Mucosa of rectum (tissue), 2 donors: ENCODE data around the gene KRT83.

Experiments used
- H3K27ac ChIP-seq, 2 donors: one replicate each; pipeline ENCODE4 v1.7.0; 2013; ENCODE audit warnings: inconsistent platforms in 2 of 2, low read depth in 2 of 2, low read length in 2 of 2
- H3K27me3 ChIP-seq, 2 donors: one replicate each; pipeline ENCODE4 v1.7.0; 2013; ENCODE audit warnings: low read length in 2 of 2; ENCODE audit not compliant: control insufficient read depth in 2 of 2, insufficient read depth in 2 of 2
- H3K36me3 ChIP-seq, 2 donors: one replicate each; pipeline ENCODE4 v1.7.0; 2013; ENCODE audit warnings: low read length in 2 of 2; ENCODE audit not compliant: control insufficient read depth in 2 of 2, insufficient read depth in 2 of 2
- H3K4me1 ChIP-seq, 2 donors: one replicate each; pipeline ENCODE4 v1.7.0; 2013; ENCODE audit warnings: low read length in 2 of 2, mild to moderate bottlenecking in 1 of 2; ENCODE audit not compliant: control insufficient read depth in 2 of 2, insufficient read depth in 2 of 2
- H3K4me3 ChIP-seq, 2 donors: one replicate each; pipeline ENCODE4 v1.7.0; 2013; ENCODE audit warnings: low read length in 2 of 2
- H3K9ac ChIP-seq, 2 donors: one replicate each; pipeline ENCODE4 v1.7.0; 2013; ENCODE audit warnings: low read length in 2 of 2, low read depth in 1 of 2, mild to moderate bottlenecking in 1 of 2
- H3K9me3 ChIP-seq, 2 donors: one replicate each; pipeline ENCODE4 v1.7.0; 2013; ENCODE audit warnings: low read length in 2 of 2; ENCODE audit not compliant: control insufficient read depth in 2 of 2
- donor health status: healthy.
- donor health status: Normal muscosa, but diverticular disease.

The KRT83 gene

DNA sequence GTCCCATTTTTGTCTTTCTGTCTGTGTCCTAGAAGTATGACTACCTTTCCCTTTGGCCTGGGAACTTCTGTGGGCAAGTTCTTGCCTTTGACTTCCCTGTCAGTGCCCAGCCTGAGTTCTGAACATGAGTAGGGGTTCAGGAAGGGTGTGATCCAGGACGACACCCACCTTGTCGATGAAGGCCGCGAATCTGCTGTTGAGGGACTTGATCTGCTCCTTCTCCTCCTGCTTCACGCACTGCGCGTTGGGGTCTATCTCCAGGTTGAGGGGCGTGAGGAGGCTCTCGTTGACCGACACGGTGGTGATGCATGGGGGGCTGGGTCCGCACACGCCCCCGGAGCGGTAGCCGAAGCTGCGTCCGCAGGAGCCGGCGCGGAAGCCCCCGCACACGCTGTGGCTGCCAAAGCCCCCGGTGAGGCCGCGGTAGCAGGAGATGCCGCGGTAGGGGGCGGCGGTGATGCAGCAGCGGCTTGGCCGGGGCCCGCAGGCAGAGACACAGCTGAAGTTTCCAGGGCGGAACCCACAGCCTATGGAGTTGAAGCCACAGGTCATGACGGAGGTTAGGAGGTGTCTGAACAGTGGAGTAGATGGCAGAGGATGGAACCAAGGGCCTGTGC, at the start of gene KRT83:
TSS of gene KRT83 (minus strand) at position 615 of the 617 bp plus-strand sequence. CDS start at position 552, 63 bp downstream.
- Histone ChIP-seq H3K9ac (no peak within 1 kb of the TSS), H3K4me1 (no peaks in the 10 kb centered on the region), H3K4me3 (no peak within 1 kb of the TSS), H3K27ac (no peak within 1 kb of the TSS), H3K36me3 (no peaks in the 10 kb centered on the region), H3K9me3 (no peaks in the 10 kb centered on the region), H3K27me3 (no peaks in the 10 kb centered on the region)

- Histone ChIP-seq H3K4me3 (no peak overlapping the region), H3K27ac (no peak overlapping the region), H3K9me3 (no peaks in the 10 kb centered on the region), H3K4me1 (no peaks in the 10 kb centered on the region), H3K36me3 (no peaks in the 10 kb centered on the region), H3K9ac (no peak overlapping the region), H3K27me3 (peaks cover 2 to 4% of the 10 kb centered on the region in 2 donors)
Observed at GRCh38 chr12:52369809-52370208, 48.6 kb upstream of the KRT83 start.

- Histone ChIP-seq H3K9me3 (no peaks in the 10 kb centered on the region), H3K4me3 (no peak overlapping the region), H3K27me3 (peaks cover 2 to 4% of the 10 kb centered on the region in 2 donors), H3K27ac (no peak overlapping the region), H3K9ac (no peak overlapping the region), H3K36me3 (no peaks in the 10 kb centered on the region), H3K4me1 (no peaks in the 10 kb centered on the region)
Observed at GRCh38 chr12:52369211-52369610, 48.0 kb upstream of the KRT83 start.

- H3K9ac ChIP-seq, result no peak overlapping the region
Observed at GRCh38 chr12:52368508-52368907, 47.3 kb upstream of the KRT83 start.

DNA sequence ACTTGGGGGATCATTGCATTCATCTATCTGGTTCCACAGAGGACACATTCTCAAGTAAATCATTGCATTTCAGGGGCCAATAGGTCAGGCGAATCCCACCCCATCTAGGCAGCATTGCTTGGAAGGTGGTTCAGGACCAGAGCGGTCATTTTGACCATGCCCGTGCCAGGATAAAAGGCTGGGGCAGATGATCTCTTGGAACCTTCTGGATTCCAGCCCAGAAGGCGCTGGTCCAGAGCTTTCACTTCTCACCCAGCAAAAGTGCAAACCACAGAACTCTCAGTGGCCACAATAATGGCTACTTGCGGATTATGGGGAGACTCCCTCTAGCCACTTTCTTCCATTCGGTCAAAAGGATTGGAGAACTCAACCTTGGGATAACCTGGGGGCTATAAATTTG, 46.7 kb upstream of the KRT83 start:
- peaks cover 2 to 4% of the 10 kb centered on the region in 2 donors for H3K27me3 ChIP-seq
- no peaks in the 10 kb centered on the region for H3K36me3 ChIP-seq
- no peaks in the 10 kb centered on the region for H3K4me1 ChIP-seq
- H3K4me3 ChIP-seq, result no peak overlapping the region
- H3K9ac ChIP-seq, result no peak overlapping the region
- H3K27ac ChIP-seq, result no peak overlapping the region
- no peaks in the 10 kb centered on the region for H3K9me3 ChIP-seq

More at GRCh38 chr12:52368508-52368907, 47.3 kb upstream of the KRT83 start:
- no peaks in the 10 kb centered on the region for H3K9me3 ChIP-seq
- no peaks in the 10 kb centered on the region for H3K4me1 ChIP-seq
- H3K27me3 ChIP-seq, result peaks cover 2 to 4% of the 10 kb centered on the region in 2 donors
- no peak overlapping the region for H3K27ac ChIP-seq
- no peaks in the 10 kb centered on the region for H3K36me3 ChIP-seq
- H3K4me3 ChIP-seq, result no peak overlapping the region

GRCh38 chr12:52366738-52367485, 45.7 kb upstream of the KRT83 start, which contains the start of gene KRT85:
TSS of gene KRT85 (minus strand) at chr12:52367481. CDS start at chr12:52367405, 76 bp downstream.
- Histone ChIP-seq H3K27ac (no peak within 1 kb of the TSS), H3K4me3 (no peak within 1 kb of the TSS), H3K36me3 (no peaks in the 10 kb centered on the region), H3K27me3 (peaks cover 2 to 4% of the 10 kb centered on the region in 2 donors), H3K9ac (no peak within 1 kb of the TSS), H3K9me3 (no peaks in the 10 kb centered on the region), H3K4me1 (no peaks in the 10 kb centered on the region)

DNA sequence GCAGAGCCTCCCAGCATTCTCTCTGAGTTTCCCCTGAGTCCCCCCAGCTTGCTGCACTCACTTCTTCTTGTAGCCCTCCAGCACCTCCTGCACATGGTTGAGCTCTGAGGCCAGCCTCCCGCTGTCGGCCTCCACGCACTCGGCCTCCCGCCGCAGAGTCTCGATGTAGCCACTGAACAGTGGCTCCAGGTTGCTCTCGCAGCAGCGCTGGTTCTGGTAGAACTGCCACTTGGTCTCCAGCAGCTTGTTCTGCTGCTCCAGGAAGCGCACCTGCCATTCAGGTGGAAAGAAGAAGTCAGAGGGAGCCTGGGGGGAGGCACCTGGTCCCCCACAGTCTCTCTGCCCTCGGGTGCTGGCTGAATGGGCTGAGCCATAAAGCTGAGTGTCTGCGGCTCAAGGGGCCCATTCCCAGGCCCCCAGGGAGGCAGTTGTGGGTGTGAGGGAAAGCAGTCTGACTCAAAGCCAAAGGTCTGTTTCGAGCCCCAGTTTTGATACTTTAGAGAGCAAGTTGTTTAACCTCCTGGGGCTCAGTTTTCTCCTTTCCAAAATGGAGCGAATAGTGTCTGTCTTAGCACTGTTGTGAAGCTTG, 43.8 kb upstream of the KRT83 start:
- no peak overlapping the region for H3K27ac ChIP-seq
- H3K36me3 ChIP-seq, result no peaks in the 10 kb centered on the region
- H3K4me3 ChIP-seq, result no peak overlapping the region
- peaks cover 2 to 4% of the 10 kb centered on the region in 2 donors for H3K27me3 ChIP-seq
- H3K4me1 ChIP-seq, result no peaks in the 10 kb centered on the region
- H3K9me3 ChIP-seq, result no peaks in the 10 kb centered on the region
- H3K9ac ChIP-seq, result no peak overlapping the region

GRCh38 chr12:52364061-52364460, 42.9 kb upstream of the KRT83 start:
- no peaks in the 10 kb centered on the region for H3K9me3 ChIP-seq
- H3K27ac ChIP-seq, result no peak overlapping the region
- H3K4me3 ChIP-seq, result no peak overlapping the region
- peaks cover 2 to 4% of the 10 kb centered on the region in 2 donors for H3K27me3 ChIP-seq
- no peak overlapping the region for H3K9ac ChIP-seq
- no peaks in the 10 kb centered on the region for H3K36me3 ChIP-seq
- H3K4me1 ChIP-seq, result no peaks in the 10 kb centered on the region

GRCh38 chr12:52363111-52363679, 42.0 kb upstream of the KRT83 start:
- H3K4me1 ChIP-seq, result no peaks in the 10 kb centered on the region
- peaks cover under 1 to 2% of the 10 kb centered on the region in 2 donors for H3K27me3 ChIP-seq
- H3K27ac ChIP-seq, result no peak overlapping the region
- no peaks in the 10 kb centered on the region for H3K36me3 ChIP-seq
- H3K9ac ChIP-seq, result no peak overlapping the region
- H3K4me3 ChIP-seq, result no peak overlapping the region
- H3K9me3 ChIP-seq, result no peaks in the 10 kb centered on the region
